Transverse colon (tissue), 3 donors: ENCODE measurements around the gene KCTD2.

Experiments
- EP300 ChIP-seq: sonication (generic); formaldehyde crosslinking; IDR thresholded peaks from one replicate; pipeline ENCODE4 v1.6.1; 2017; ENCODE audit warnings: antibody characterized with exemption, low read depth
- POLR2A ChIP-seq: fragments of 450-650 bp; IDR thresholded peaks from one replicate; pipeline ENCODE4 v1.6.1; 2016; ENCODE audit warnings: antibody characterized with exemption, mild to moderate bottlenecking, moderate library complexity
- TF ChIP-seq, protein P1 (sequence below), 5 experiments: fragments of 200-600 bp in 3 of 5; fragments of 450-650 bp in 2 of 5; sonication (generic) in 3 of 5; IDR thresholded peaks; 1 replicate in 2 of 5; 2 replicates in 3 of 5; pipeline ENCODE4 v1.5.1; 2016 to 2017; ENCODE audit warnings: antibody characterized with exemption in 5 of 5, inconsistent platforms in 3 of 5, mild to moderate bottlenecking in 2 of 5, moderate library complexity in 1 of 5

DNA sequence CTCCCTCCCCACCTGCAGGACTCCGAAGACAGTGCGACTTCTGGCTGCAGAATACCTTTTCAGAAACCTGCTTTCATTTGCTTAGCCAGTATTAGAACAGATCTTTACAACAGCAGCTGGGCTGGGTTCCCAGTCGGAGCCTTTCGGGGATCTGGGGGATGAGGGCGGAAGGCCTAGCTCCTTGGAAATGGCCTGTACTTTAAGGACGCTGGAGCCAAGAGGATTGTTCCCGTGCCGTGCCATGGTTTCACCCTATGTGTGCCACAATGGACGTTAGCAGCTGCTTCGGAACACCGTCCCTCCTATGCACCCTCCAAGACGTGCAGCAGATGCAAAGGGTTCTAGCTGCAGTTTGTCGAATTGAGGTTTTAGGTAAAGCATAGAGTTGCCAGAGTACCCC lies 16.2 kb downstream of the KCTD2 start:
- TF ChIP-seq EP300: no peak
- TF ChIP-seq, protein P1, sequence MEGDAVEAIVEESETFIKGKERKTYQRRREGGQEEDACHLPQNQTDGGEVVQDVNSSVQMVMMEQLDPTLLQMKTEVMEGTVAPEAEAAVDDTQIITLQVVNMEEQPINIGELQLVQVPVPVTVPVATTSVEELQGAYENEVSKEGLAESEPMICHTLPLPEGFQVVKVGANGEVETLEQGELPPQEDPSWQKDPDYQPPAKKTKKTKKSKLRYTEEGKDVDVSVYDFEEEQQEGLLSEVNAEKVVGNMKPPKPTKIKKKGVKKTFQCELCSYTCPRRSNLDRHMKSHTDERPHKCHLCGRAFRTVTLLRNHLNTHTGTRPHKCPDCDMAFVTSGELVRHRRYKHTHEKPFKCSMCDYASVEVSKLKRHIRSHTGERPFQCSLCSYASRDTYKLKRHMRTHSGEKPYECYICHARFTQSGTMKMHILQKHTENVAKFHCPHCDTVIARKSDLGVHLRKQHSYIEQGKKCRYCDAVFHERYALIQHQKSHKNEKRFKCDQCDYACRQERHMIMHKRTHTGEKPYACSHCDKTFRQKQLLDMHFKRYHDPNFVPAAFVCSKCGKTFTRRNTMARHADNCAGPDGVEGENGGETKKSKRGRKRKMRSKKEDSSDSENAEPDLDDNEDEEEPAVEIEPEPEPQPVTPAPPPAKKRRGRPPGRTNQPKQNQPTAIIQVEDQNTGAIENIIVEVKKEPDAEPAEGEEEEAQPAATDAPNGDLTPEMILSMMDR (IDR thresholded peaks at IDR 0.05): no peak
- TF ChIP-seq POLR2A: no peak
